GOT3 (cell line): ENCODE measurements around the gene PIM3.

ENCODE experiments used
- DNase-seq: peaks from one replicate; lab custom pipeline; 2025; ENCODE audit warnings: mixed read lengths; lab: John Stamatoyannopoulos, UW

The PIM3 gene

DNA sequence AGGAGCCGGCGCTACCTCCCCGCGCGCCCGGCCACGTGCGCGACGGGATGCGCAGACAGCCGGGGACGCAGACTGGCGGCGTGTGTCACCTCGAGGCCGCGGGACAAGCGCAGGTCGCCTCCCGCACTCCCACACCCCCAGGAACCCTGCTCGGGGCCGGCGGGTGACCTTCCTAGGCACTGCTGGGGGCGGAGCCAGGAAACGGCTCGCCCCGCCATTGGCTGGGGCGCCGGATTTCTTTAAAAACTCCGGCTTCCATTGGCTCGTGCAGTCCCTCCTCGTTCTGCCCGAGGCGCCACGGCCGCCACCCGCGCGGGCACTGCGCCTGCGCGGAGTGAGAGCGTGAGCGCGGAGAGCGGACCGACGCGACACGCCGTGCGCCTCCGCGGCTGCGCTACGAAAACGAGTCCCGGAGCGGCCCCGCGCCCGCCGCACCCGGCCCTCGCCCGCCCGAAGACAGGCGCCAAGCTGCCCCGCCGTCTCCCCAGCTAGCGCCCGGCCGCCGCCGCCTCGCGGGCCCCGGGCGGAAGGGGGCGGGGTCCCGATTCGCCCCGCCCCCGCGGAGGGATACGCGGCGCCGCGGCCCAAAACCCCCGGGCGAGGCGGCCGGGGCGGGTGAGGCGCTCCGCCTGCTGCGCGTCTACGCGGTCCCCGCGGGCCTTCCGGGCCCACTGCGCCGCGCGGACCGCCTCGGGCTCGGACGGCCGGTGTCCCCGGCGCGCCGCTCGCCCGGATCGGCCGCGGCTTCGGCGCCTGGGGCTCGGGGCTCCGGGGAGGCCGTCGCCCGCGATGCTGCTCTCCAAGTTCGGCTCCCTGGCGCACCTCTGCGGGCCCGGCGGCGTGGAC lies at the start of gene PIM3:
Gene PIM3, plus strand, starts transcription at position 614 of the 846 bp plus-strand sequence. Its CDS starts 176 bp downstream, at position 790.
- DNase-seq: peak; percentile 85

- no peak for DNase-seq
Observed at GRCh38 chr22:49911881-49912625, 48.5 kb upstream of the PIM3 start.

DNA sequence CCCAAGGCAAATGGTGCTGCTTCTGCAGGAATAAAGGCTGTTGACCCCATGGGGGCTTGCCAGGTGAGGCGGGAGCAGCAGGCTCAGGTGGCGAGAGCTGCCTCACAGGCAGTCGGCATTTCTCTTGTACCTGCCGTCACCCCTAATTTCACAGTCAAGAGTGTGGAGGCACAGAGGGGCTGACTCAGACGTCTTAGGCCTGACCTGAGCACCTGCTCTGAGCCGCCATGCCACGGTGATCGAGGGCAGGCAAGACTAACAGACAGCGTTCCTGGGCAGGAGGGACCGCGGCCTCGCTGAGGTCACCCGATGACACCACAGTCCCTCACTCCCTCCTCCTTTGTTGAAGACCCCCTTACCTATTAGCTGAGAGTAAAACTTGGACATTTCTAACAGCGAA lies 47.5 kb upstream of the PIM3 start:
- no peak for DNase-seq

GRCh38 chr22:49913446-49913845 lies 47.1 kb upstream of the PIM3 start:
- DNase-seq: no peak

DNA sequence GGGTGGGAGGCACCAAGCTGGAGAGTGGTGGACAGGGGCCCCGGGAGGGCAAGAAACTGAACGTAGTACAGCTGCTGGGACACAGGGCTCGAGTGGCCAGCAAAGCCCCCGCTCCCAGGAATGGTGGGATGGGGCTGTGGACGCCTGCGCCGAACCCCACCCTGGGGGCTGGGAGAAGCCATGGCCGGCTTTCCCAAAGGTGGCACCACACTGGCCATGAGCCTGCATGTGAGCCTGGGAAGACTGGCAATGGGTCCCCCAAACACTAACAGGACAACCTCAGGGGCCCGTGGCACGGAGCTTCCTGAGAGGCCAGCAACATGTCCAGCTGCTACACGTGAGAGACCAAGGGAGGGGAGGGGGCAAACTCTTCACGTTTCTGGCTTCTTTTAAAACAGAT lies 46.3 kb upstream of the PIM3 start:
- no peak for DNase-seq

- DNase-seq: no peak
Observed at GRCh38 chr22:49915610-49916009, 45.0 kb upstream of the PIM3 start.

GRCh38 chr22:49916831-49917230 lies 43.7 kb upstream of the PIM3 start:
- DNase-seq: no peak

GRCh38 chr22:49917974-49918910 lies 42.3 kb upstream of the PIM3 start, which contains the start of the genes ALG12 and CRELD2:
Gene ALG12, minus strand, starts transcription at chr22:49918438. Its CDS starts 4,673 bp downstream, at chr22:49913765.
Gene CRELD2, plus strand, starts transcription at chr22:49918634. Its CDS starts 136 bp downstream, at chr22:49918770.
- peak; percentile 88 for DNase-seq

DNA sequence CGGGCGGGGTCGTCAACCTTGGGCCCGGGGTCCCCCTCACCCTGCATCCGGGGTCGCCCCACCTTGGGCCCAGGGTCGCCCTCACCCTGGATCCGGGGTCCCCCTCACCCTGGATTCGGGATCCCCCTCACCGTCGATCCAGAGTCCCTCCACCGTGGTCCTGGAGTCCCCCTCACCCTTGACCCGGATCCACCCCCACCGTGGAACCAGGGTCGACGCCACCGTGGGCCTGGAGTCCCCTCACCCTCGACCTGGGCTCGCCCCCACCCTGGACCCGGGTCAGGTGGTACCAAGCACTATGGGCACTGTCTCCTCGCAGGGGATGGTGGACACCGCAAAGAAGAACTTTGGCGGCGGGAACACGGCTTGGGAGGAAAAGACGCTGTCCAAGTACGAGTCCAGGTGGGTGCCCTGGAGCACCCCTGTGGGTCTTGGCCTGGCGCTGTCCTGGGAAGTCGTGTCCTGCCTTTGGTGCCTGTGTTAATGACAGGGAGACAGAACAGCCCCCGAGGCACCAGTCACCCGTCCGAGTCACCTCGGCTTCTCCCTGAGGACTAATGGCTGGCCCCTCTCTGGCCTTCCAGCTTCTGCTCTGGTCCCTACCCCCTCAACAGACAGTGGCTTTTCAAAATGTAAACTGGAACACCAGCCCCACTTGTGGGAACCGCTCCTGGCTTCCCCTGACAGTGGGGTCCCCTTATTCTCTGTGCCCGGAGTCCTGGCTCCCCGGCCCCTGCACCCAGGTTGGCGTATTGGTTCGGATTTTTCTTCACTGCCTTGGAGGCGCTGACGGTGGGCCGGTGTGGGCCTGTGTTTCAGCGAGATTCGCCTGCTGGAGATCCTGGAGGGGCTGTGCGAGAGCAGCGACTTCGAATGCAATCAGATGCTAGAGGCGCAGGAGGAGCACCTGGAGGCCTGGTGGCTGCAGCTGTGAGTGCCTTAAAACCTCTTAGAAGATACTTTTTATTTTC lies 41.4 kb upstream of the PIM3 start:
- no peak for DNase-seq

- DNase-seq: no peak
Observed at GRCh38 chr22:49920859-49921258, 39.7 kb upstream of the PIM3 start.

DNA sequence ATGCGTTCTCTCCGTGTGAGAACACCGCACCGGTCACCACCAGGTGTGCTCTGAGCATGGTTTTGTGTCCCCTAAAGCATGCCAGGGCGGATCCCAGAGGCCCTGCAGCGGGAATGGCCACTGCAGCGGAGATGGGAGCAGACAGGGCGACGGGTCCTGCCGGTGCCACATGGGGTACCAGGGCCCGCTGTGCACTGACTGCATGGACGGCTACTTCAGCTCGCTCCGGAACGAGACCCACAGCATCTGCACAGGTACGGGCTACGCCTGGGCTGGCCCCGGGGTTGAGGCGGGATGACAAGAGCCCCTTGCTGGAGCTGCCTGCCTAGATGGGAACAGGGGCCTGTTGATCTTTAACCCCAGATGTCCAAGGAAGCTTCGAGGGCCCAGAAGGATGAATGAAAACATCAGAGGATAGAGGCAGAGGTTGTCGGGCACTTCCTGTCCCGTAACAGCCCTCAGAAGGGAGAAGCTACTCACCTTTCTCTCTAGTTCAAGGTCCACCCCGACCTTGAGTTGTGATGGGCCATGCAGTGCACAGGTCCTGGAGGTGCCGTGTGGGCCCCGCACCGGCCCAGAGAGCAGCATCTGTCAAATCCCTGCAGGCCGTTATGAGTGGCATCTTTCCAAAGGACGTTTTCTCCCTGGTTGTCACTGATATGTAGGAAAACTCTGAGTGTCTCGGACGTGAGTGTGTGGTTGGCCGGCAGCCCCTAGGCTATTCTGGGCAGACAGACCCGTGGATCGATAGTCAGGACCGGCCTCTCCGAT lies 38.9 kb upstream of the PIM3 start:
- DNase-seq: no peak

- DNase-seq: no peak
Observed at GRCh38 chr22:49922484-49922883, 38.1 kb upstream of the PIM3 start.

DNA sequence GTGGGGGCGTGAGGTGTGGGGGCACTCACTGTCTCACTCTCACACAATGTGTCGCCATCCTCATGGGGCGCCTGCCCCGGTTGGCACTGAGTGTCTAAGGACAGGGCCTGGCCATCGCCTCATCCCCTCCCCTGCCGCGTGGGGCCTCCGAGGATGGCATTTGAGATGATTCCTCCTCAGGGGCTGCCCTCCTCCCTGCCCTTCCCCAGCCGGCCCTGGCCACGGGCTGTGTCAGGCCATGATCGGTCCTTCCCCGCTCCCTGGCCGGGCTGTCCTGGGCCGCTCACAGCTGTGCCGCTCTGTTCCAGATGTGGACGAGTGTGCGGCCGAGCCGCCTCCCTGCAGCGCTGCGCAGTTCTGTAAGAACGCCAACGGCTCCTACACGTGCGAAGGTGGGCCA lies 37.6 kb upstream of the PIM3 start:
- DNase-seq: no peak

DNA sequence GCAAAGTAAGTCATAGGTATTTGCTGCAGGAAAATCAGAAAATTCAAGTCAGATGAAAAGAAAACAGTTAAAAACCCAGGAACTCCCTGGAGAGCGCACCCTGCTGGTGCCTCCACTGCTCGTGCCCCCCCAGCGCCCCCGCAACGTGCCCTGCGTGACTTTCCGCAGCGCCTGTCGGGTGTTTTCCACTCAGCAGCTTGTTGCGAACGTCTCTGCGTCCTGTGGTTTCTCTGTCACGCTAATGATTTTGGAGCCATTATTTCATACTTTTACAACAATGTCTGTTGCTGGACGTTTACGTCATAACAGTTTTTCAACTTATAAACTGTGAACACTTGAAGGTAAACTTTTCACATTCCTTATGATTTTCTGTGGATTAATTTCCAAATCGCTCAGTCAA lies 37.1 kb upstream of the PIM3 start:
- no peak for DNase-seq

DNA sequence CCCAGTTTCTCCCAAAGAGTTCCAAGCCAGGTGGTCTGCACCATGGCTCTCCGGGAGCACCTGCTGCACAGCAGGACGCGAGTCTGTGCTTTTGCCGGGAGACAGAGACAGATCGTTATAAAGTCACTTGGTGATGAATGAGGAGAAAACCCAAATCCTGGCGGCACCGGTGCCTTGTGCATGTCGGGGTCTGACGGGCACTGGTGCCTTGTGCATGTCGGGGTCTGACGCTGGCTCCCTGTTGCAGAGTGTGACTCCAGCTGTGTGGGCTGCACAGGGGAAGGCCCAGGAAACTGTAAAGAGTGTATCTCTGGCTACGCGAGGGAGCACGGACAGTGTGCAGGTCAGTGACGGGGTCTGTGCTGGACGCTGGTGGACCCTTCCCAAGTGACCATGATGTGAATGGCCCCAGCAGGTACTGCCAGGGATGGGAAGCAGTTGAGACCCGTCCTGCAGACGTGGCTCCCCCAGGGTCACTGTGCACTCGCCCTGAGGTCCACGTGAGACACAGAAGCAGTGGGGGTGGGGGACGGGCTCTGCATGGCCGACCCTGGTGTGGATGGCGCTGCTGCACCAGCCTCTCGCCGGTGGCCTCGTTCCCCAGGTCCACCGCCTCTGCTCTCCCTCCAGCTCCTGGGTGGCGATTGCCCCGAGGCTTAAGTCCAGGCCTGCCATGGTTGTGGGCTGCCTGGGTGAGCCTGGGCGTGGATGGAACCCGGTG lies 36.3 kb upstream of the PIM3 start:
- no peak for DNase-seq

GRCh38 chr22:49925525-49926128 lies 34.9 kb upstream of the PIM3 start:
- no peak for DNase-seq

- no peak for DNase-seq
Observed at GRCh38 chr22:49926916-49927315, 33.7 kb upstream of the PIM3 start.

DNA sequence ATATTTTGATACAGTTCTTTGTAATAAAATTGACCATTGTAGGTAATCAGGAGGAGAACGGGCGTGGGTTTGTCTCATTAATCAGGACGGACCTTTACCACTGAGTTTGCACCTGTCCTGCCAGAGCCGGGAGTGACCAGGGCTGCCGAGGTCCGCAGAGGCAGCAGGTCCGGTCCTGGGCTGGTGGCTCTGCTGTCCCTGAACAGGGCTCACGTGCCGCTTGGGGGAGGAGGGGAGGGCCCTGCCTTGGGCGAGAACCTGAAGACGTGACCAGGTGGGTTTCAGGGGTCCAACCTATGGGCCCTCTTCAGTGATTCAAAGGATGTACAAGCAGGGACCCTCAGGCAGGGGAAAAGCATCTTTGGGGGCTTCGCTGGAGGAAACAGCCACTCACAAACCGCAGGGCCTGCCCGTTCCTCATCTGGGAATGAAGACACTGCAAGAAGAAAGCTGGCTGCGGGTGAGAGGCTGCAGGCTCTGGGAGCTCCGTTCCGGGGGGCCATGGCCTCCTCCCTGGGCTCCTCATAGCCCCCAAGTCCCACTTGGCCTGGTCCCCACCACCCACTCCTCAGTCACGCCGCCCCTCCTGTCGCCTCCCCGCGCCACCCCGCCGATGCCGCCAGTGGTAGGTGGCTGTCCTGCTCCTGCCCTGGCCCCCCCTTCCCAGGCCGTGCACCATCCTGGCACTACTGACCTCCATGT lies 32.9 kb upstream of the PIM3 start:
- DNase-seq: no peak
